Kidney (tissue), 14 donors: Measurements from ENCODE around the gene NUMB. TPM values are rescaled to one million over a fixed set of nuclear protein-coding genes. Genes with fewer than 3 reads are reported as not detected.
A peak's percentile ranks its signal among the peaks of the same experiment; 100 is the strongest.

ENCODE experiments used
- DNase-seq, 5 donors: peaks; one replicate each; pipeline ENCODE4 v3.0.0-alpha.2; 2013 to 2020
- FAIRE-seq: peaks from 2 replicates; lab custom pipeline; 2012; peaks lifted over from hg19 to GRCh38; lab: Jason Lieb, UNC
- H3K27ac ChIP-seq, 2 donors: one replicate each; pipeline ENCODE4 v1.7.0; 2013; ENCODE audit warnings: low read depth in 2 of 2, low read length in 2 of 2, inconsistent platforms in 1 of 2
- H3K27me3 ChIP-seq: one replicate; pipeline ENCODE4 v1.7.1; 2013; ENCODE audit warnings: low read length, inconsistent platforms; ENCODE audit not compliant: control insufficient read depth, insufficient read depth
- H3K36me3 ChIP-seq, 3 donors: one replicate each; pipeline versions ENCODE4 v1.7.0 to v1.7.1; 2013; ENCODE audit warnings: low read length in 3 of 3, control low read depth in 1 of 3, inconsistent platforms in 1 of 3; ENCODE audit not compliant: insufficient read depth in 3 of 3, control insufficient read depth in 2 of 3
- H3K4me1 ChIP-seq, 3 donors: one replicate each; pipeline versions ENCODE4 v1.7.0 to v1.7.1; 2013; ENCODE audit warnings: low read length in 3 of 3, inconsistent platforms in 1 of 3, low read depth in 1 of 3; ENCODE audit not compliant: control insufficient read depth in 2 of 3, insufficient read depth in 2 of 3
- H3K4me3 ChIP-seq, 3 donors: one replicate each; pipeline versions ENCODE4 v1.7.0 to v1.8.1; 2013; ENCODE audit warnings: low read length in 3 of 3, control low read depth in 1 of 3, inconsistent platforms in 1 of 3
- H3K9ac ChIP-seq, 3 donors: one replicate each; pipeline versions ENCODE4 v1.7.0 to v1.7.1; 2013; ENCODE audit warnings: low read length in 3 of 3, control low read depth in 1 of 3, inconsistent platforms in 1 of 3
- H3K9me3 ChIP-seq, 3 donors: one replicate each; pipeline versions ENCODE4 v1.7.0 to v1.7.1; 2013; ENCODE audit warnings: low read length in 3 of 3, control low read depth in 1 of 3, inconsistent platforms in 1 of 3; ENCODE audit not compliant: control insufficient read depth in 2 of 3, insufficient read depth in 1 of 3
- CTCF ChIP-seq: IDR thresholded peaks from 3 replicates; pipeline ENCODE4 v1.5.1; 2012; ENCODE audit warnings: mild to moderate bottlenecking, moderate library complexity, borderline replicate concordance; ENCODE audit not compliant: insufficient read depth; ENCODE audit errors: extremely low read depth
- intact Hi-C: fragments of 100-400 bp; cut with DNase I; formaldehyde crosslinking; loops from one replicate; pipeline ENCODE4 v1.11.1; 2022
- polyA plus RNA-seq: library from polyadenylated mRNA; stranded (reverse); fragments of 350-450 nt; fragmentation: Illumina TruSeq; extraction: RNeasy Lipid Tissue Mini Kit (QIAGEN cat#74804); gene quantifications from one replicate; pipeline ENCODE4 v1.2.3, GENCODE V29; 2014; ENCODE audit warnings: low read depth, low replicate concordance; ENCODE audit not compliant: insufficient read depth
- total RNA-seq: library from RNA; stranded (reverse); fragmentation: NEBNext Ultra II Directional; extraction: Animal tissue kit (Norgen Biotek cat#: 25700); gene quantifications from one replicate; pipeline ENCODE4 v1.2.1, GENCODE V29; 2021
- donor health status: control.
- donor health status: control.
- donor health status: control.
- donor health status: control.
- donor health status: control.
- donor health status: DM: yes; HTN: yes; CAD: no.
- donor health status: Normal renal cell carcinoma (clear cell type).

Gene NUMB
- total and polyA plus RNA-seq, 2 donors from 2014 or later = 42.4 to 104 TPM

- H3K36me3 ChIP-seq = no peaks in the 10 kb centered on the region
- no peak overlapping the region for H3K9ac ChIP-seq
- no peak overlapping the region for H3K4me3 ChIP-seq
- H3K9me3 ChIP-seq = no peaks in the 10 kb centered on the region
- DNase-seq (no peak), FAIRE-seq (no peak)
- H3K27ac ChIP-seq = no peak overlapping the region
- H3K4me1 ChIP-seq = peaks cover 0 to 9% (median 0%) of the 10 kb centered on the region in 3 donors
- H3K27me3 ChIP-seq = no peaks in the 10 kb centered on the region
- no peak for TF ChIP-seq CTCF
- intact Hi-C loops = no loop called here
These were observed 87.8 kb downstream of the NUMB start for GRCh38 chr14:73370561-73370960.

- no peak for FAIRE-seq
- no peaks in the 10 kb centered on the region for H3K27me3 ChIP-seq
- DNase-seq = no peak
- intact Hi-C loops = no loop called here
- no peaks in the 10 kb centered on the region for H3K36me3 ChIP-seq
- H3K9me3 ChIP-seq = no peaks in the 10 kb centered on the region
- H3K27ac ChIP-seq = no peak overlapping the region
- no peak overlapping the region for H3K9ac ChIP-seq
- TF ChIP-seq CTCF = no peak
- H3K4me1 ChIP-seq = peaks cover 0 to 11% (median 0%) of the 10 kb centered on the region in 3 donors
- H3K4me3 ChIP-seq = no peak overlapping the region
These were observed 88.9 kb downstream of the NUMB start for GRCh38 chr14:73369428-73369827.

- Histone ChIP-seq H3K9me3 (no peaks in the 10 kb centered on the region), H3K36me3 (no peaks in the 10 kb centered on the region), H3K4me1 (peaks cover 0 to 11% (median 0%) of the 10 kb centered on the region in 3 donors), H3K4me3 (no peak overlapping the region), H3K27me3 (no peaks in the 10 kb centered on the region), H3K27ac (no peak overlapping the region), H3K9ac (no peak overlapping the region)
- no peak for TF ChIP-seq CTCF
- DNase-seq (no peak), FAIRE-seq (no peak)
- intact Hi-C loops = no loop called here
These were observed 89.7 kb downstream of the NUMB start for GRCh38 chr14:73368616-73369015.

GRCh38 chr14:73365727-73366126, 92.6 kb downstream of the NUMB start:
- FAIRE-seq (no peak), DNase-seq (peak in 1 of 5 donors; percentile 5)
- no peak overlapping the region for H3K27ac ChIP-seq
- no peaks in the 10 kb centered on the region for H3K36me3 ChIP-seq
- H3K4me1 ChIP-seq = peaks cover 0 to 11% (median 0%) of the 10 kb centered on the region in 3 donors
- H3K27me3 ChIP-seq = no peaks in the 10 kb centered on the region
- no peak overlapping the region for H3K4me3 ChIP-seq
- intact Hi-C loops = no loop called here
- no peak overlapping the region for H3K9ac ChIP-seq
- H3K9me3 ChIP-seq = no peaks in the 10 kb centered on the region
- TF ChIP-seq CTCF = no peak
